ENCODE measurements around the gene C9orf153.

The C9orf153 gene

DNA sequence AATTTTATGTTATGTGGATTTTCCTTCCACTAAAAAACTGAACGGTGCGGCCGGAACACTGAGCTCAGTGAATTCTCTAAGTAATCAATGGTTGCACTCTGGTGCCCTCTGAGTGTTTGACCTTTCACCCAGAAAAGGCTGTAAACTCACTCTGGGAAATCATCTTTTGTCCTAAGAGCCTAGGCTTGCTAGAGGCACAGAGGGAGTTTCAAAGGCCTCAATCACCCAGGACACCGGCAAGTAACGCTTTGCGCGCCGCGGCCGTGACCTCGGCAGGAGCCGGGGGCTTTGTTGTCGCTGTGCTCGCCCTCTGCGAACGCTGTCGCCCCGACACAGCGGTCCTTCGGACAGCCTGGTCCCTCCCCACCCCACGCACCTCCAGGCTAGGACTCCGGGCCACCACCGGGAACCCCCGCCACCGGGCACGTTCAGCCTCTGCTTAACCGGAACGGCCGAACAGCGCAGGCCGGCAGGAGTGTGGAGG, 22.2 kb upstream of the C9orf153 start:
- TF ChIP-seq, protein P1, sequence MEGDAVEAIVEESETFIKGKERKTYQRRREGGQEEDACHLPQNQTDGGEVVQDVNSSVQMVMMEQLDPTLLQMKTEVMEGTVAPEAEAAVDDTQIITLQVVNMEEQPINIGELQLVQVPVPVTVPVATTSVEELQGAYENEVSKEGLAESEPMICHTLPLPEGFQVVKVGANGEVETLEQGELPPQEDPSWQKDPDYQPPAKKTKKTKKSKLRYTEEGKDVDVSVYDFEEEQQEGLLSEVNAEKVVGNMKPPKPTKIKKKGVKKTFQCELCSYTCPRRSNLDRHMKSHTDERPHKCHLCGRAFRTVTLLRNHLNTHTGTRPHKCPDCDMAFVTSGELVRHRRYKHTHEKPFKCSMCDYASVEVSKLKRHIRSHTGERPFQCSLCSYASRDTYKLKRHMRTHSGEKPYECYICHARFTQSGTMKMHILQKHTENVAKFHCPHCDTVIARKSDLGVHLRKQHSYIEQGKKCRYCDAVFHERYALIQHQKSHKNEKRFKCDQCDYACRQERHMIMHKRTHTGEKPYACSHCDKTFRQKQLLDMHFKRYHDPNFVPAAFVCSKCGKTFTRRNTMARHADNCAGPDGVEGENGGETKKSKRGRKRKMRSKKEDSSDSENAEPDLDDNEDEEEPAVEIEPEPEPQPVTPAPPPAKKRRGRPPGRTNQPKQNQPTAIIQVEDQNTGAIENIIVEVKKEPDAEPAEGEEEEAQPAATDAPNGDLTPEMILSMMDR (IDR thresholded peaks at IDR 0.05): no peak
- H3K27ac ChIP-seq: peak overlapping the region; percentile 97 to 99
- H3K4me3 ChIP-seq: peak overlapping the region; percentile 98
- no peak for DNase-seq (ENCODE audit: low spot score)

DNA sequence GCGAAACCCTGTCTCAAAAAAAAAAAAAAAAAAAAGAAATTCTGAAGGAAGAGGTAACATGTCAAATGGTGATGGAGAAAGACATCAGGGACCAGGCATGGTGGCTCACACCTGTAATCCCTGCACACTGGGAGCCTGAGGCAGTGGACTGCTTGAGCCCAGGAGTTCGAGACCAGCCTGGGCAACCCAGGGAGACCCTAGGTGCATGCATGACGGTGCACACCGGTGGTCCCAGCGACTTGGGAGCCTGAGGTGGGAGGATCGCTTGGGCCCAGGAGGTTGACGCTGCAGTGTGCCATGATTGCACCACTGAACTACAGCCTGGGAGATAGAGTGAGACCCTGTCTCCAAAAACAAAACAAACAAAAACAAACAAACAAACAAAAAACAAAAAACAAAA, 21.1 kb upstream of the C9orf153 start:
- TF ChIP-seq, protein P1 (IDR thresholded peaks at IDR 0.05): no peak
- H3K27ac ChIP-seq: no peak overlapping the region
- no peak overlapping the region for H3K4me3 ChIP-seq
- no peak for DNase-seq (ENCODE audit: low spot score)

DNA sequence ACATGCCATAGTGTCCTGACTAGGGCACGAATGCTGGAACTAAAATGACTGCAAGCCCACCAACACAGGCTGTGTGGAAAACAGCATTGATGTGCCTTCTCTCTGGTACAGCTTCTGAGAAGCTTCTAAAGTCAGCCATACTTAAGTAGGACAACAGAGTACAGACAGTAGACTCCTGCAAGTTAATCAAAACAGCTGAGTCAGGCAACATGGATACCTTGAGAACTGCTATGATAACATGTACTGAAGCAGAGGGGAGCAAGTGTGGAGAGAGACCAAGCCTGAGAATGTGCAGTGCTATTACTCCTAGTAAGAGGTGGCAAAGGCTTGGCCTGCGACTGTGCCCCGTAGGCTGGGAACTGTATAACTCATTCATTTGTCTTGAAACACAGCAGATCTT, 20.4 kb upstream of the C9orf153 start:
- TF ChIP-seq, protein P1 (IDR thresholded peaks at IDR 0.05): no peak
- DNase-seq (ENCODE audit: low spot score): no peak
- H3K4me3 ChIP-seq: peak overlapping the region; percentile 5
- H3K27ac ChIP-seq: no peak overlapping the region

DNA sequence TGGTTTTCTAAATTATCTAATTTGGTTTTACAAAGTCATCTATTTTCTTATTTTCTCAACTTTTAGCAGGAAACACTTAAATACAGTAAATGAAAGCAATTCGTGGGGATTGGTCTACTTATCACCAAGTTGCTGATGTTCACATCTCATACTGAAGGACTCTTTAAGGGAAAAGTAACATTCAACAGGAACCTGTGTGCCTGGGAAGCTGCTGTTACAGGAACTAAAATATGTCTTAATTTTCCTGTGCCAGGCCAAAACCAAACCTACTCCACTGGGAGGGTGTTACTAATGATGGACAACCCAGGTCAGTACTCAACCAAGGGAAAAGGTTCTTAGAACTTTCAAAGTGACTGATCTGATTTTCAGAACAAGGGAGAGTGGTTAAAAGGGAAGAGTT, 17.6 kb upstream of the C9orf153 start:
- Histone ChIP-seq H3K27ac (no peak overlapping the region), H3K4me3 (no peak overlapping the region)
- no peak for DNase-seq (ENCODE audit: low spot score)
- TF ChIP-seq, protein P1 (IDR thresholded peaks at IDR 0.05): no peak

DNA sequence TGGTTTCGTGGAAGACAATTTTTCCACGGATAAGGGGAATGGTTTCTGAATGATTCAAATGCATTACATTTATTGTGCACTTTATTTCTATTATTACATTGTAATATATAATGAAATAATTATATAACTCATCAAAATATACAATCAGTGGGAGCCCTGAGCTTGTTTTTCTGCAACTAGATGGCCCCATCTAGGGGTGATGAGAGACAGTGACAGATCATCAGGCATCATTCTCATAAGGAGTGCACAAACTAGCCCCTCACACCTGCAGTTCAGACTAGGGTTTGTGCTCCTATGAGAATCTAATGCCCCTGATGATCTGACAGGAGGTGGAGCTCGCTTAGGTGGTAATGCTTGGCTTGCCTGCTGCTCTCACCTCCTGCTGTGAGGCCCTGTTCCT, 16.5 kb upstream of the C9orf153 start:
- DNase-seq (ENCODE audit: low spot score): no peak
- no peak overlapping the region for H3K27ac ChIP-seq
- no peak overlapping the region for H3K4me3 ChIP-seq
- TF ChIP-seq, protein P1 (IDR thresholded peaks at IDR 0.05): no peak

DNA sequence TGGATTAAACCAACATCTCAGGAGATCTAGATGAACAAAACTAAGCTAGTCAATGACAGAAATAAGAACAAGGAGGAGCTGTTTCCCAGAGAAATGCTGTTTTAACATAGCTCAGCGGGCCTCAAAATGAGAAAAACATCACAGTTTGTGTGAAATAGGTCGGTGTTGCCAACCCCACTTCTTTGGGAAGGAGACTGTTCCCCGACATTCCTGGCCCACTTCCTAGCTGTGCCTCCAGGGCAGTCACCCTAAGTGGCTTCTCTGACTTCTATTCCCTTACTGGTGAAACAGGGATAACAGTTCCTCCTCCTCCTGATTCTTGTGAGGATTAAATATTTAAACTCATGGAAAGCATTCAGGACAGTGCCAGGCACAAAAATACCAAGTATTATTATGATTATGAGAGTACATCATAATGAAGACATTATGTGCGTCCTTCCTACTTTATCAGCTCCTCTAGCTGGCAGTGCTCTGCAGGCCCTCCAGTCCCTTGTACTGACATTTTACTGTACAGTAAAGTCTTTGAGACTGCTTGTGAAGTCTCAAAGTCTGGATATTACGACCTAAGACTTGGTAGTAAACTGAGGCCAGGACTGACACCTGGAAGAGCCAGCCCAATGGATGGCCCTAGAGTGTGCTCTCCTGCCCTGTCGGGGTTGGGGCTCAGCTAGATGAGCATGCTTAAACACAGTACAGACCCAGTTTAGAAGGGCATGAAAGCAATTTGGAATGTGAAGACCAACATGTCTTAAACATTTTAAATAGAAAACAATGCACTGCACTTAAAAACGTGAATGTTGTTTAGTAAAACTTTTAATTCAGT, 15.6 kb upstream of the C9orf153 start:
- TF ChIP-seq, protein P1 (IDR thresholded peaks at IDR 0.05): no peak
- H3K4me3 ChIP-seq: no peak overlapping the region
- no peak overlapping the region for H3K27ac ChIP-seq
- DNase-seq (ENCODE audit: low spot score): no peak

DNA sequence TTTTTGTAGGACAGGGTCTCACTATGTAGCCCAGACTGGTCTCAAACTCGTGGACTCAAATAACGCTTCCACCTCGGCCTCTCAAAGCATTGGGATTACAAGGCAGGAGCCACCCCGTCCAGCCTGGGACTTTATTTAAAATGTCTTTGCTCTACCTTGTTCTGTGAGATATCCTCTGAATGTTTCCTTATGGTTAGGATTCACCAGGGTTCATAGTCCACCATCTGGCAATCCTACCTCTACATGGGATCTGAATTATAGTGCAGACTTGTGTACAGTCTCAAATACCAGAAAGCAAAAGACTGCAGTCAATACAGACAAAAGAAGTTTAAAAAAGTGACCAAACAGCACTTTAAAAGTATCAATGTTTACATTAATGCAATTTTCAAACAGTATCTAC, 12.8 kb upstream of the C9orf153 start:
- TF ChIP-seq, protein P1 (IDR thresholded peaks at IDR 0.05): no peak
- H3K4me3 ChIP-seq: no peak overlapping the region
- DNase-seq (ENCODE audit: low spot score): no peak
- no peak overlapping the region for H3K27ac ChIP-seq
